ENCODE data around the gene ATP2B2. TPM values are rescaled to one million over a fixed set of nuclear protein-coding genes. Genes with fewer than 3 reads are reported as not detected.

The ATP2B2 gene
- total RNA-seq, 1 experiment from 2014 or later, result not detected

DNA sequence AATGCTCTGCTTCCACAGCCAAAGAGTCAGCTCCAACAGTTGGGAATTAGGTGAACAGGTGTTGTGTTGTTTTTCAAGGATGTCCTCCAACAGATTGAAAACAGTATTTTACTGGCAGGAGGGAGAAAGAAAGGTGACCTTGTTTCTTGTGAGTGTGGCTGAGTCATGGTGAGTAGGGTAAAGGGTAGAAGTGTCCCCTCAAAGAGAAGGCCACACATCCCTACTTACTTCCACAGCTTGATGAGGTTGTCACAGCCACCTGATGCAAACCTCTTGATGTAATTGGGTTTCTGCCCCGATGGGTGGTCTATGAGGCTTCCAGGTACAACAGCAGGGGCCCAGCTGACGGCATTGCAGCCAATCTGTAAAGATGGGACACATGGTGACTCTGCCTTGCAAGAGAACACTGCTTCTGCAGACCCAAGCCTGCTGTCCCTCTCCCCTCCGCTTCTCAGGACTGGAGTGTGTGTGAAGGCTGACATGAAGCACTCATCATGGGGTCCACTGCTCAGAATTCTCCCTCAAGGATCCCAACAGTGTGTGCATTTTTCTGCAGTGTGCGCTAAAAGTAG lies 200.0 kb downstream of the ATP2B2 start:
- Histone ChIP-seq H3K4me1 (ENCODE audit: control insufficient read depth in 1 of 2, insufficient read depth in 2 of 2, low read length in 2 of 2) (no peaks in the 10 kb centered on the region), H3K4me2 (ENCODE audit: low read length) (no peak overlapping the region), H3K9me3 (ENCODE audit: control insufficient read depth in 1 of 2, insufficient read depth in 1 of 2, low read depth in 1 of 2, low read length in 2 of 2) (no peaks in the 10 kb centered on the region), H4K20me1 (ENCODE audit: insufficient read depth) (no peaks in the 10 kb centered on the region), H3K27ac (ENCODE audit: low read depth, low read length) (no peak overlapping the region), H2AFZ (ENCODE audit: low read depth, low read length, poor library complexity, severe bottlenecking) (no peak overlapping the region), H3K9me2 (ENCODE audit: insufficient read depth) (no peaks in the 10 kb centered on the region), H3K9ac (ENCODE audit: low read length) (no peak overlapping the region), H3K27me3 (ENCODE audit: insufficient read depth, low read length) (no peaks in the 10 kb centered on the region), H3K4me3 (replicated peaks in 1 of 2; ENCODE audit: low read depth in 1 of 2, low read length in 2 of 2) (no peak overlapping the region), H3K79me2 (ENCODE audit: insufficient read depth, low read length) (no peaks in the 10 kb centered on the region; the same call in 1 of the 2 replicates), H3K36me3 (ENCODE audit: control insufficient read depth in 1 of 2, insufficient read depth in 2 of 2, low read length in 2 of 2) (peaks cover 44 to 60% of the 10 kb centered on the region in 2 experiments)
- ChIA-PET POLR2A (no interaction called here), CTCF (no interaction called here), RAD21 (ENCODE audit: low non-redundant PET in 1 of 2, low total read pairs in 2 of 2, uncharacterized antibody in 2 of 2, unreplicated experiment in 2 of 2) (no interaction called here)
- ATAC-seq (no peak), DNase-seq (ENCODE audit: low read depth, low spot score) (no peak)
- intact Hi-C loops (cut with micrococcal nuclease), result no loop called here
- BruUV-seq (replicated peaks), result no TSS peak
- TF ChIP-seq, protein P1, sequence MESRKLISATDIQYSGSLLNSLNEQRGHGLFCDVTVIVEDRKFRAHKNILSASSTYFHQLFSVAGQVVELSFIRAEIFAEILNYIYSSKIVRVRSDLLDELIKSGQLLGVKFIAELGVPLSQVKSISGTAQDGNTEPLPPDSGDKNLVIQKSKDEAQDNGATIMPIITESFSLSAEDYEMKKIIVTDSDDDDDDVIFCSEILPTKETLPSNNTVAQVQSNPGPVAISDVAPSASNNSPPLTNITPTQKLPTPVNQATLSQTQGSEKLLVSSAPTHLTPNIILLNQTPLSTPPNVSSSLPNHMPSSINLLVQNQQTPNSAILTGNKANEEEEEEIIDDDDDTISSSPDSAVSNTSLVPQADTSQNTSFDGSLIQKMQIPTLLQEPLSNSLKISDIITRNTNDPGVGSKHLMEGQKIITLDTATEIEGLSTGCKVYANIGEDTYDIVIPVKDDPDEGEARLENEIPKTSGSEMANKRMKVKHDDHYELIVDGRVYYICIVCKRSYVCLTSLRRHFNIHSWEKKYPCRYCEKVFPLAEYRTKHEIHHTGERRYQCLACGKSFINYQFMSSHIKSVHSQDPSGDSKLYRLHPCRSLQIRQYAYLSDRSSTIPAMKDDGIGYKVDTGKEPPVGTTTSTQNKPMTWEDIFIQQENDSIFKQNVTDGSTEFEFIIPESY (IDR thresholded peaks at IDR 0.05; ENCODE audit: extremely low read depth, insufficient replicate concordance, low read length), result no peak

DNA sequence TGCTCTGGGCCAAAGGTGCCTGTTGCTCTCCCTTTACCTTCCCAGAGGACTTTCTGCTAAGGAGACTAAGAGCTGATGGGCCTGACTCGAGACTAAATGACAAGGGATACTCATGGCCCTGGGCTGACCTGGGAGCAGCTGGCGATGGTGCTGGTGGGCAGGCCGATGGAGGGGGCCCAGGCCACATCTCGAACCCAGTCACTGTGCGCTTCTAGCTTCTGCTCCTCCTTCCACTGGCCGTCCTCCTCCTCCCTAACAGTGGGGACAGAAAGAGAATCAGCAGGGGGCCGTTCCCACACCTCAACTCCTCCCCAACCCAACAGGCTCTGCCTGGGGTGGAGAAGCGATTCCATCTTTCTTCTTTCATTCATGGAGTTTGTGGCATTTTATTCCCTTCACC lies 200.5 kb downstream of the ATP2B2 start:
- no peak overlapping the region for H3K27ac ChIP-seq (ENCODE audit: low read depth, low read length)
- no peak overlapping the region for H3K4me2 ChIP-seq (ENCODE audit: low read length)
- DNase-seq (ENCODE audit: low read depth, low spot score) (no peak), ATAC-seq (no peak)
- H3K4me3 ChIP-seq (replicated peaks in 1 of 2; ENCODE audit: low read depth in 1 of 2, low read length in 2 of 2), result no peak overlapping the region
- H2AFZ ChIP-seq (ENCODE audit: low read depth, low read length, poor library complexity, severe bottlenecking), result no peak overlapping the region
- H3K79me2 ChIP-seq (ENCODE audit: insufficient read depth, low read length), result no peaks in the 10 kb centered on the region
- CTCF ChIA-PET, result no interaction called here
- no peaks in the 10 kb centered on the region for H3K4me1 ChIP-seq (ENCODE audit: control insufficient read depth in 1 of 2, insufficient read depth in 2 of 2, low read length in 2 of 2)
- H4K20me1 ChIP-seq (ENCODE audit: insufficient read depth), result no peaks in the 10 kb centered on the region
- RAD21 ChIA-PET (ENCODE audit: low non-redundant PET in 1 of 2, low total read pairs in 2 of 2, uncharacterized antibody in 2 of 2, unreplicated experiment in 2 of 2), result no interaction called here
- H3K27me3 ChIP-seq (ENCODE audit: insufficient read depth, low read length), result no peaks in the 10 kb centered on the region
- intact Hi-C loops (cut with micrococcal nuclease), result no loop called here
- POLR2A ChIA-PET, result no interaction called here
- H3K36me3 ChIP-seq (ENCODE audit: control insufficient read depth in 1 of 2, insufficient read depth in 2 of 2, low read length in 2 of 2), result peaks cover 46 to 58% of the 10 kb centered on the region in 2 experiments
- no peaks in the 10 kb centered on the region for H3K9me2 ChIP-seq (ENCODE audit: insufficient read depth)
- no TSS peak for BruUV-seq (replicated peaks)
- no peak overlapping the region for H3K9ac ChIP-seq (ENCODE audit: low read length)
- H3K9me3 ChIP-seq (ENCODE audit: control insufficient read depth in 1 of 2, insufficient read depth in 1 of 2, low read depth in 1 of 2, low read length in 2 of 2), result no peaks in the 10 kb centered on the region
- TF ChIP-seq SIN3A (IDR thresholded peaks at IDR 0.05; ENCODE audit: low read depth) (no peak), ZNF274 (IDR thresholded peaks at IDR 0.05; ENCODE audit: low read depth, low read length) (no peak), CBX3 (IDR thresholded peaks at IDR 0.05; ENCODE audit: low read depth) (no peak), POLR2A (IDR thresholded peaks at IDR 0.05; ENCODE audit: borderline replicate concordance, extremely low read depth, insufficient read depth, insufficient read length) (no peak), ZFX (IDR thresholded peaks at IDR 0.05) (no peak), POLR2AphosphoS5 (IDR thresholded peaks at IDR 0.05; ENCODE audit: low read depth, low read length) (no peak), JUND (IDR thresholded peaks at IDR 0.05) (no peak), ELF1 (IDR thresholded peaks at IDR 0.05; ENCODE audit: borderline replicate concordance, low read depth) (no peak)
- TF ChIP-seq, protein P2, sequence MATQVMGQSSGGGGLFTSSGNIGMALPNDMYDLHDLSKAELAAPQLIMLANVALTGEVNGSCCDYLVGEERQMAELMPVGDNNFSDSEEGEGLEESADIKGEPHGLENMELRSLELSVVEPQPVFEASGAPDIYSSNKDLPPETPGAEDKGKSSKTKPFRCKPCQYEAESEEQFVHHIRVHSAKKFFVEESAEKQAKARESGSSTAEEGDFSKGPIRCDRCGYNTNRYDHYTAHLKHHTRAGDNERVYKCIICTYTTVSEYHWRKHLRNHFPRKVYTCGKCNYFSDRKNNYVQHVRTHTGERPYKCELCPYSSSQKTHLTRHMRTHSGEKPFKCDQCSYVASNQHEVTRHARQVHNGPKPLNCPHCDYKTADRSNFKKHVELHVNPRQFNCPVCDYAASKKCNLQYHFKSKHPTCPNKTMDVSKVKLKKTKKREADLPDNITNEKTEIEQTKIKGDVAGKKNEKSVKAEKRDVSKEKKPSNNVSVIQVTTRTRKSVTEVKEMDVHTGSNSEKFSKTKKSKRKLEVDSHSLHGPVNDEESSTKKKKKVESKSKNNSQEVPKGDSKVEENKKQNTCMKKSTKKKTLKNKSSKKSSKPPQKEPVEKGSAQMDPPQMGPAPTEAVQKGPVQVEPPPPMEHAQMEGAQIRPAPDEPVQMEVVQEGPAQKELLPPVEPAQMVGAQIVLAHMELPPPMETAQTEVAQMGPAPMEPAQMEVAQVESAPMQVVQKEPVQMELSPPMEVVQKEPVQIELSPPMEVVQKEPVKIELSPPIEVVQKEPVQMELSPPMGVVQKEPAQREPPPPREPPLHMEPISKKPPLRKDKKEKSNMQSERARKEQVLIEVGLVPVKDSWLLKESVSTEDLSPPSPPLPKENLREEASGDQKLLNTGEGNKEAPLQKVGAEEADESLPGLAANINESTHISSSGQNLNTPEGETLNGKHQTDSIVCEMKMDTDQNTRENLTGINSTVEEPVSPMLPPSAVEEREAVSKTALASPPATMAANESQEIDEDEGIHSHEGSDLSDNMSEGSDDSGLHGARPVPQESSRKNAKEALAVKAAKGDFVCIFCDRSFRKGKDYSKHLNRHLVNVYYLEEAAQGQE (IDR thresholded peaks at IDR 0.05; ENCODE audit: low read depth), result no peak
- TF ChIP-seq, protein P1 (IDR thresholded peaks at IDR 0.05; ENCODE audit: extremely low read depth, insufficient replicate concordance, low read length), result no peak

Data from HCT116 (cell line).